Duodenal mucosa (tissue), 2 donors: ENCODE results near the gene COL12A1.

Experiments
- H3K27ac ChIP-seq: one replicate; pipeline ENCODE4 v1.7.0; 2013; ENCODE audit warnings: low read depth, low read length
- H3K27me3 ChIP-seq, 2 donors: one replicate each; pipeline ENCODE4 v1.7.0; 2013; ENCODE audit warnings: low read length in 2 of 2, control low read depth in 1 of 2; ENCODE audit not compliant: insufficient read depth in 2 of 2, control insufficient read depth in 1 of 2
- H3K36me3 ChIP-seq, 2 donors: one replicate each; pipeline ENCODE4 v1.7.0; 2013; ENCODE audit warnings: low read length in 2 of 2, control low read depth in 1 of 2; ENCODE audit not compliant: insufficient read depth in 2 of 2, control insufficient read depth in 1 of 2
- H3K4me1 ChIP-seq, 2 donors: one replicate each; pipeline ENCODE4 v1.7.0; 2013; ENCODE audit warnings: low read length in 2 of 2, control low read depth in 1 of 2; ENCODE audit not compliant: insufficient read depth in 2 of 2, control insufficient read depth in 1 of 2
- H3K4me3 ChIP-seq, 2 donors: one replicate each; pipeline ENCODE4 v1.7.0; 2013; ENCODE audit warnings: low read length in 2 of 2, low read depth in 1 of 2
- H3K9ac ChIP-seq, 2 donors: one replicate each; pipeline ENCODE4 v1.7.0; 2013; ENCODE audit warnings: low read length in 2 of 2, low read depth in 1 of 2
- H3K9me3 ChIP-seq, 2 donors: one replicate each; pipeline ENCODE4 v1.7.0; 2013; ENCODE audit warnings: low read length in 2 of 2, control low read depth in 1 of 2; ENCODE audit not compliant: control insufficient read depth in 1 of 2

COL12A1 gene

DNA sequence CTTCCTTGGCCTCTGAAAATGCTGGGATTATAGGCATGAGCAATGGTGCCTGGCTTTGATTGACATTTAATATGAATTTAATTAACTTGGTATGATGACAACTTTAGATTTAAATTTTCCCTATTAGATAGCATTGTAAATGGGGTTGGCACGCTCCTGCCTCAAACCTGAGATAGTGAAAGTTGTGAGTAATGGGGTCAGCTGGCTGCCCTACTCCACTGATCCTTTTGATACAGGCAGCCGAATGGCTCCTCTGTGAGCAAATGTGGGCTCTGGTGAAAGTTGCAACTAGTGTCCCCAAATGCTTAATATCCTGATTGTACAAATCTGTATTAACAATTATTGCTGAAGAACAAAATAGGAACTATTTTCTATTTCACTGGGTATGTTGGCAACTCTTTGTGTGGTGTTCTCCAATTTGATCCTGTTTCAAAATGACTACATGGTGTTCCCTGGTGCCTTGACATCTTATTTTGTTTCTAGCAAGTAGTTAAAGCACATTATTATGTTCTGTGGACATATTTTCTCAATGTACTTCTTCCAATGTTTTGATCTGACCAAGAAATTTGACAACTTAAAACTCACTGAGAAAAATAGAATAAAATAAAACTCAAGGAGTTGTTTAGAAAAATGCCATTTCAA, 97.4 kb downstream of the COL12A1 start:
- H3K9me3 ChIP-seq = no peaks in the 10 kb centered on the region
- H3K4me3 ChIP-seq = no peak overlapping the region
- no peaks in the 10 kb centered on the region for H3K36me3 ChIP-seq
- H3K27me3 ChIP-seq = no peaks in the 10 kb centered on the region
- H3K27ac ChIP-seq = no peak overlapping the region
- H3K4me1 ChIP-seq = no peaks in the 10 kb centered on the region
- H3K9ac ChIP-seq = no peak overlapping the region

DNA sequence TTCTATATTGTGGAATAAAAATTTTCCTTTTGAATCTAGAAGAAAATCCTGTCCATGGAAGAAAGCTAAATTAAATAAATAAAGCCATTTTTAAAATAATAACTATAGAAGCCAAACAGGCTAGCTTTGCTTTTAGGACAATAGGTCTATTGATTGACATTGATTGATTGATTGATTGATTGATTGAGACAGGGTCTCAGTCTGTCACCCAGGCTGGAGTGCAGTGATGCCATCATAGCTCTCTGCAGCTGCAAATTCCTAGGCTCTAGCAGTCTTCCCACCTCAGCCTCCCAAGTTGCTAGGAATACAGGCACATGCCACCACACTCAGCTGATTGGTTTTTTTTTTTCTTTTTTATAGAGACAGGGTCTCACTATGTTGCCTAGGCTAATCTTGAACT, 97.9 kb downstream of the COL12A1 start:
- no peaks in the 10 kb centered on the region for H3K27me3 ChIP-seq
- H3K27ac ChIP-seq = no peak overlapping the region
- no peaks in the 10 kb centered on the region for H3K36me3 ChIP-seq
- H3K4me1 ChIP-seq = no peaks in the 10 kb centered on the region
- no peak overlapping the region for H3K9ac ChIP-seq
- no peaks in the 10 kb centered on the region for H3K9me3 ChIP-seq
- H3K4me3 ChIP-seq = no peak overlapping the region

DNA sequence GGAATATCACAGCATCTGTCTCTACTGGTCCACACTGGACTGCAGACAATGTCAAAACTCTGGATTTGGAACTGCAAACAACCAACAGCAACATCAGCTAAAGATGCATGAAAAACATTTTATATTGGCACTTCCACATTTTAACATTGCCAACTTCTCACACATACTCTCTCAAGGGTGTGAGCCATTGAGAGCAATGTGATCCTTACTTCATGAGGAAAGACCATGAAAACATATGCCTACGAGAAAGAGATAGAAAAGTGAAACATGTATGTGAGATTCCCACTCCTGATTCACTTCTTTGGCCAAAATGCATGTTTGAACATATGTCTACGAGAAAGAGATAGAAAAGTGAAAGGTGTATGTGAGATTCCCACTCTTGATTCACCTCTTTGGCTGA, 99.4 kb downstream of the COL12A1 start:
- Histone ChIP-seq H3K27ac (no peak overlapping the region), H3K27me3 (no peaks in the 10 kb centered on the region), H3K4me3 (no peak overlapping the region), H3K4me1 (no peaks in the 10 kb centered on the region), H3K36me3 (no peaks in the 10 kb centered on the region), H3K9ac (no peak overlapping the region), H3K9me3 (no peaks in the 10 kb centered on the region)

DNA sequence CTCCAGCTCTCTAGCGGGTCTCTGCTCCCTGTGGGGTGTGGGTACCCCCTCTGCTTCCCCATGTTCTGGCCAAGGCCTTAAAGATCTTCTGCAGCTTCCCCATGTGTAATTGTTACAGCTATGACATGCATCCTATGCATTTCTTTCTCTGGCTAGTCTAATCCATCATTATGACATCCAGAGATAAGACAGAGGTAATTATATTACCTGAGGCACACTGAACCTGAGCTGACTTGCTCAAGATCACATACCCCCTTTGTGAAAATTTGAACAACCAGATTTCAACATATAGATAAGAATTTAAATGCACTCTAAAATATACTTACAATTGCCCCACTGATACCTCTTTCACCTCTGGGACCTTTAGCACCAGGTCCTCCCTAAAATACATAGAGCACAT, 102.4 kb downstream of the COL12A1 start:
- H3K27ac ChIP-seq = no peak overlapping the region

DNA sequence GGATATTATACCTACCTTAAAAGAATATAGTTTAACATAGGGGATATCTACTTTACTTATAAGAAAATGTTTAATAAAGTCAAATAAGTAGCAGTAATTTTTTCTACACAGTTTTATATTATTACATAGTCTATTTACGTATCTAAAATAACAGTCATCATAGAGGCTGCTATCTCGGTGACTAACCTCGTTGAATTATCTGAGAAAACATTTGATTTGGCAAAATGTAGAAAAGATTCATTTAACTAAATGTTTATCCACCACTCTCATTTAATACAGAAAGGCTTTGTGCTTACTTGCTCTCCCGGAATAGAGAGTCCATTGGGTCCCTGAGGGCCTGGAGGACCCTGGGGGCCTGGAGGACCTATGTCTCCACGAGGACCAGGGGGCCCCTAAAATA, 103.6 kb downstream of the COL12A1 start:
- H3K27ac ChIP-seq = no peak overlapping the region
- no peak overlapping the region for H3K4me3 ChIP-seq
- H3K36me3 ChIP-seq = no peaks in the 10 kb centered on the region
- H3K9me3 ChIP-seq = no peaks in the 10 kb centered on the region
- H3K9ac ChIP-seq = no peak overlapping the region
- H3K27me3 ChIP-seq = no peaks in the 10 kb centered on the region
- no peaks in the 10 kb centered on the region for H3K4me1 ChIP-seq

More for the DNA sequence above, 102.4 kb downstream of the COL12A1 start:
- H3K4me3 ChIP-seq = no peak overlapping the region
- no peaks in the 10 kb centered on the region for H3K9me3 ChIP-seq
- H3K4me1 ChIP-seq = no peaks in the 10 kb centered on the region
- H3K27me3 ChIP-seq = no peaks in the 10 kb centered on the region
- H3K36me3 ChIP-seq = no peaks in the 10 kb centered on the region
- no peak overlapping the region for H3K9ac ChIP-seq

DNA sequence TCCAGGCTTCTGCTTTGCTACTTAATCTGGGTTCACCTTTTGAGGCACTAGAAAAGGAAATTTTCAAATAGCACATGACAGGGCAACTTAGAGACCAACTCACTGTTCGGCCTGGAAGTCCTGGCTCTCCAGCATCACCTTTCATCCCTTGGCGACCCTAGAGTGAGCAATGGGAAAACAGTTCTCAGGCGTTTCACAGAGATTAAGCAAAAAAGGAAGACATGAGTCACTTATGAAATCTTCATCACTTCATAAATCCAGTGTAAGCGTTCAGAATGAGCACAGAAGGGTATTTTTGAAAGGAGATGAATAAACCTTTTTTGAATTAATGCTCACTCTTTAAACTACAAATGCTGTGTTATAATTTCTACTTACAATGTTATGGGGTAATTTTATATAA, 104.0 kb downstream of the COL12A1 start:
- H3K27ac ChIP-seq = no peak overlapping the region
- H3K4me1 ChIP-seq = no peaks in the 10 kb centered on the region
- H3K9me3 ChIP-seq = no peaks in the 10 kb centered on the region
- no peak overlapping the region for H3K4me3 ChIP-seq
- no peaks in the 10 kb centered on the region for H3K27me3 ChIP-seq
- no peak overlapping the region for H3K9ac ChIP-seq
- H3K36me3 ChIP-seq = no peaks in the 10 kb centered on the region

DNA sequence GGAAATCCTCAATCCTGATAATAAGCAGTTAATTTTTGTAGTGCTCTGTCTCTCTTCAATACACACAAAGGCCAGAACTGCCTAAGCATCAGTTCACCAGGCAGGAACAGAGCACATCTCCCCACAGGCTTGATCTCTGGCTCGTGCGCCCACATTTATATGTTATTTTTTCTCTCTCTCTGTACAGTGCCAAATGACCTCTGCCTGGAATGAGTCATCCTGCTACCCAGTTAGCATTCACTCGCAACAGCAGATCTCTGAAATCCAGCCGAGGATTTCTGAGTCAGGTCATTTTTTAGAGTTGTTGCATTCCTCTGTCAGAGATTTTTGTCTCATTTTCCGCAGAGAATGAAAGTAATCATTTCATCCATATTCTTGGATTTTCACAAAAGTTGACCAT, 107.1 kb downstream of the COL12A1 start:
- H3K36me3 ChIP-seq = no peaks in the 10 kb centered on the region
- H3K9ac ChIP-seq = no peak overlapping the region
- no peak overlapping the region for H3K4me3 ChIP-seq
- no peaks in the 10 kb centered on the region for H3K9me3 ChIP-seq
- no peaks in the 10 kb centered on the region for H3K4me1 ChIP-seq
- H3K27ac ChIP-seq = no peak overlapping the region
- no peaks in the 10 kb centered on the region for H3K27me3 ChIP-seq

DNA sequence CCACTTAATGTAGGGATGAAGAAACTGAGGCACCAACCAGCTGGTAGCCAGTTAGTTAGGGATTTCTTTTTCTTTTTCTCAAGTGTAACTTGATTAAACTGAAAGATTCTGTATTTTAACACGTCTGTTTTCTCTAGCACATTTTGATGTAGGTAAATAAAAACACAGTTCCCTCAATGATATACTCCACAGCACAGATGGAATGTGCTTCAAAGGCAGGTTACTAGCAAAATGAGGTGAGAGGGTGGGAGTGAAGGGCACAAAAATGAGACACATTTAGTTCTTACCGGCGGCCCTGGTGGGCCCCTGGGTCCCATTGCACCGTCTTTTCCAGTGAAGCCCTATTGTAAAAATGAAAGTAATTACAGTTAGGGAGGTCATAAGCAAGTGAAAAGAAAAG, 108.9 kb downstream of the COL12A1 start:
- no peaks in the 10 kb centered on the region for H3K4me1 ChIP-seq
- H3K27ac ChIP-seq = no peak overlapping the region
- H3K27me3 ChIP-seq = no peaks in the 10 kb centered on the region
- no peaks in the 10 kb centered on the region for H3K9me3 ChIP-seq
- H3K9ac ChIP-seq = no peak overlapping the region
- H3K36me3 ChIP-seq = no peaks in the 10 kb centered on the region
- H3K4me3 ChIP-seq = no peak overlapping the region

DNA sequence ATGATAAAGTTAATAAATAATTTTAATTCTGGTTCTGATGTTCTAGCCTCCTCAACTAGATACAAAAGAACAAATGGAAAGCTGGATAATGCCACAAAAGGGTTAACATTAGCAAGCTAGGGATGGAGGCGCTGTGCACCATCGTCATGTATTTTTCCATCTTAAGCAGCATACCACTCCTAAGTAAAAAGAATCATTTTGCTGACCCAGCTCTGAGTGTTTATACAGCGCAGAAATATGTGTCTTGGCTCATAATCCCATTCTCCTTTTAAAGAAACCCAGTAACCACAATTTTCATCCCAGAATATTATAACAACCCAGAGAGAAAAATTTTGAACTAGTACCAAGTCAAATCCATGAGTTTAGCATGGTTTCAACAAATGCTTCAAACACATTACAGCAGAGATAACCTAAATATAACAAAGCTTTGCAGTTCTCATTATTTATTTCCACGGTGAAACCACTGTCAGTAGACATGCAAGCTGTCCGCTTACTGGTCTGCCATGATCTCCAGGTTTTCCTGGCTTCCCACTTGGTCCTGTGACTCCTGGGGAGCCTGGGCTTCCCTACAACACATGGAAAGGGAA, 111.1 kb downstream of the COL12A1 start:
- no peaks in the 10 kb centered on the region for H3K4me1 ChIP-seq
- no peaks in the 10 kb centered on the region for H3K36me3 ChIP-seq
- no peak overlapping the region for H3K27ac ChIP-seq
- H3K4me3 ChIP-seq = no peak overlapping the region
- H3K9ac ChIP-seq = no peak overlapping the region
- no peaks in the 10 kb centered on the region for H3K9me3 ChIP-seq
- no peaks in the 10 kb centered on the region for H3K27me3 ChIP-seq

DNA sequence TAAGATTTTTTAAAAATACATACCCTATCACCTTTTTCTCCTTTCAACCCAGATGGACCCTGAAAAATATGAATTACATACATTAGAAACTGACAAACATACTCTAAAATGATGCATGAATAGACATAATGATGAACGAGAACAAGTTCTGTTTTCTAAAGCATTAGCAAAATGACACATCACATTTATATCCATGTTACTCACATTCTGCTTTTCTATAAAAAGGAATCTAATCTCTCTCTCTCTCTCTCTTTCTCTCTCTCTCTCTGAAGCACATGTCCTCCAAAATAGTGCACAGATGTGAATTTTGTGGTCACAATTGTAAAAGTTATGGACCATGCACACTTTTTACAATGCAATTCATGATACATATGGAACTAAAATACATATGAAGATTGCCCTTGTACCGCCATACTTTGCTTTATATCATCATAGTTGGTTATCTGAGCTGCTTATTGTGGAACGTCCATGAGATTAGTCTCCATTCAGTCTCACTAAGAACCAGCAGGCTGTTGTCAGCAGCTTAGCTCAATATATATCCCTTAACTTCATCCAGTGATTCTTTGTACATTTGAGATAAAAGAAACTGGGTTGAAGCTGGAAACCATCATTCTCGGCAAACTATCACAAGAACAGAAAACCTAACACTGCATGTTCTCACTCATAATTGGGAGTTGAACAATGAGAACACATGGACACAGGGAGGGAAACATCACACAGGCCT, 114.2 kb downstream of the COL12A1 start:
- Histone ChIP-seq H3K9me3 (no peaks in the 10 kb centered on the region), H3K4me3 (no peak overlapping the region), H3K27ac (no peak overlapping the region), H3K27me3 (no peaks in the 10 kb centered on the region), H3K4me1 (no peaks in the 10 kb centered on the region), H3K9ac (no peak overlapping the region), H3K36me3 (no peaks in the 10 kb centered on the region)
